GM19043 (cell line): ENCODE data around the gene BCAR3.
"Not testable (repeated sequence)": the region's sequence is repeated elsewhere in the genome, so short reads cannot be mapped to it uniquely, and the experiment has no call there.

ENCODE experiments used
- ATAC-seq: cut with Tn5 transposase; IDR thresholded peaks from one replicate; pipeline ENCODE4 v1.9.1; 2021; ENCODE audit warnings: low read depth; ENCODE audit not compliant: unreplicated experiment

BCAR3 gene

DNA sequence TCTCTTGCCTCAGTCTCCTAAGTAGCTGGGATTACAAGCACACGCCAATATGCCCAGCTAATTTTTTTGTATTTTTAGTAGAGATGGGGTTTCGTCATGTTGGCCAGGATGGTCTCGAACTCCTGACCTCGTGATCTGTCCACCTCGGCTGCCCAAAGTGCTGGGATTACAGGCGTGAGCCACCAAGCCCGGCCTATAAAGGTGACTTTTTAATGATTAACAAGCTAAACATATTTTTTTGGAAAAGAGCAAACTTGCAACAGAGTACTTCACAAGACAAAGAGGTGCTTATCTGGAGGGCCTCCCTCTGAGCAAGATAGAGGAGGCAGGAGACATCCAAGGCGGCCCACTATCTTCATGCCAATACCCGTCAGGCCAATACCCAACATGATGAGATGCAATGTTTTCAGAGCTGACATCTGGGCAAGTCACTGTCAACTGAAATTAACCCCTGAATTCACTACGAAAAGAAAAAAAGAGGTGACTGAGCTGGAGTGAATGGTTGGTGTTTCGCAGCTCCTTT, 10.5 kb downstream of the BCAR3 start:
- ATAC-seq: no peak

DNA sequence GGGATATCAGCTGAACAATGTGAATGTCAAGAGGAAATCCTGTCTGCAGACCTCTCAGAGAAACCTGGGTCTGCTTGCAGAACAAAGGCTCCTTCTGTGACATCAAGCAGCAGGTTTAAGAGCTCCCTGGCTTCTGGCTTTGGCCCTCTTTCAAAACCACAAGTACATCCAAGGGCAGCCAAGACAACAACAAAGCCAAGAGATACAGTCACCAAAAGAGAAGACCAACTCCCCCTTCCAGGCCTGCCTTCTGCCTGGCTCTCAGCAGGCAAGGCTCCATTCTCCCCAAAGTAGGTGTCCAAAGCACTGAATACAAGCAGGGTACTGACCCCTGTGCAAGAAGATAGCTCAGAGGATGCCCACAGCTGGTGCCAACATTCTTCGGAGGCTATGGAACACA, 11.5 kb downstream of the BCAR3 start:
- ATAC-seq: no peak

DNA sequence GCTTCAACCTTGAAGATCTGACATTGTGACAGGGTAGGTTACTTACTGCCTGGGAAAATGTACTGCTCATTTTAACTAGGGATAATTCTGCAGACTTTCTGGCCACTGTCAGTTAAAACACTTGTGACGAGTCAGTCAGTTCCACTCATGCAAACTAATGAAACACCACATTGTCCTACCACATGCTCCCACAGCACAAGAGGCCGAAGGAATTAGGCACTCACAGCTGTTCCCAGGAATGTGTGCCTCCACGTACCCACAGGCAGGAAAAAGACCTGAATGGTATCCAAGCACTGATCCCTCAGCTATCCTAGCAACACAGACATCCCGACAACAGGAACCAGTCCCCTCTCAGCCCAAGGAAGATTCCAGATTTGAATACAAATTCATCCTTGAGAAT, 12.3 kb downstream of the BCAR3 start:
- ATAC-seq: no peak

GRCh38 chr1:93668951-93669350, 12.7 kb downstream of the BCAR3 start:
- ATAC-seq: no peak

DNA sequence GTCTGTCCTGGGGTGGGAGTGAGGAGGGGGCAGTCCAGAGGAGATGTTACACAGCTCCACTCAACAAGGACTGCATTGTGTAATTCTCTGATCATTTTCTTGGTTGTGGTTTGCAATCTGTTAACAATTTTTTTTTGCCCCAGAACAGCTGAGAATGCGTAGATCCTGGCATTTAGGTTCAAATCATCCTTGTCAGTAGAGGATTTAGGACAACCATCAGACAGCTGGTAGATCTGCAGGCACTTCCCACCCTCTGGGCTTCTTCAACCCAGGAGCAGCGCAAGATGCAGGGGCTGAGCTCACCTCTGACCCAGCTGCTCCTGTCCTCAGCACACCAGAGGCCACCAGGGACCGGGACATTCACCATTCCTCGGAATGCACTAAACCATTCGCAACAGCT, 13.5 kb downstream of the BCAR3 start:
- no peak for ATAC-seq

- no peak for ATAC-seq
Measured at GRCh38 chr1:93667642-93668041, 14.0 kb downstream of the BCAR3 start.

DNA sequence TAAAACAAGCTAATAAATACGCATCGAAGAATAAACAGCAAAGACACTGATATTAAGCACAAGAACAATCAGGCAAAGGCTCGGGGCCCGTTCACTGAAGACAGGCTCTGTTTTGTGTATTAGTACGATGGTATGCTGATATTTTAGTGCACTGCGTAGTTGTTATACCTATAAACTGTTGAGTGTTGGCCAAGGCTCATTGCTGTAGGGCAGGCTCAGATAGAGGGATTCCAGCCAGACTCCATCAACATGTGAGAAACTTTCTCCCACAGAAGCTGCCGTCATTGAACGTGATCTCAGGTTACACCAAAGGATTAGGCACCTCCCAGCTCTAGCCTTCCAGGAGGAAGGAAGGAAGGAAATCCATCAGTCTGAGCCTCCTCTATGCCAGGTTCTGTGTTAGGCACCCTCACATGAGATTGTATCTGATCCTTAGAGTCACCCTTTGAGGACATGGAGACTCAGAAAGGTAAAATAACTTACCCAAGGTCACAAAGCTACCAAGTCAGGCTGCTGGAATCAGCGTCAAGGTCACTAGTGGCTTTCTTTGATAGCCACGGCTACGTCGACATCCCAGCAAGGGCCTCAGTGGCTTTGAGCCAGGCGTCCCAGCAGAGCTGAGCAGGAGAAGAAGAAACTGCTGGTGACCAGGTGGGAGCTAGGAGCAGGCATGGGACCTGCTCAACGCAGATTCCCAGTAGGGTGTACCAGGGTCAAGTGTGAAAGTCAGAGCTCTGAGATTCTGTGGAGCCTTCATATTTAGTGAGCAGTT, 14.8 kb downstream of the BCAR3 start:
- ATAC-seq: no peak

DNA sequence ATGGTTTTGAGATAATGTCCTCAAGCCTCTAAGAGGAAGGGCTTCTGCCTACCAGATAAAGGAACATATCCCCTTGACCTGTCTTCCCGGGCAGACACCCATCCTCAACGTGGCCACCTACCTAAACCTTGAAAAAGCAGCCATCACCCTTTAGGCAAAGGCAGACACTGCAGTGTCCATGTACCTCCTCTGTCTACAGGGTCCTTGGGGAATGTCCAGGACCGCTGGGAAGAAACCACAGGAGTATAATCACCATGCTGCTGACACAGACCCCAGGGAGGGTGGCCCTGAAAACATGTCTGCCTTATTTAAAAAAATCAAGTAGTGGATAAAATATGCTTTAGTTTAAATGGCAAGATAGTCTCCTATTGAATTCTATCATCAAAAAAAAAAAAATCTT, 16.6 kb downstream of the BCAR3 start:
- no peak for ATAC-seq

DNA sequence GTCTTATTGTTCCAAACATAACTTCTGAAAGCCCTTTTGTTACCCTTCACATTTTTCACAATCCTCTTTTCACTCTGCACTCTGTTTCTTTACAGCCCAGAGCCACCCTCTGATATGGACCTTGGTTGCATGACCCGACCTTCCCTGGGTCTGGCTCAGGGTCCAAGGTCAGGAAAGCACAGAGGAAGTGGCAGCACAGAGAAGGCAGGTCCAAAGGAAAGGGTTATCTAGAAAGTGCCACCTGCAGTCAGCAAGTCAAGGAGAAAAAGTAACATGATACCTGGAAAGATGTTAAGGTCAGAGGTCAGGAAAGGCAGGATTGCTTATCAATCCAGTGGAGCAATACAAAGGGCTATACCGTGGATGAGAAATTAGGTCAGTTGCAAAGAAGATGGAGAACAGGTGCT, 18.4 kb downstream of the BCAR3 start:
- no peak for ATAC-seq

DNA sequence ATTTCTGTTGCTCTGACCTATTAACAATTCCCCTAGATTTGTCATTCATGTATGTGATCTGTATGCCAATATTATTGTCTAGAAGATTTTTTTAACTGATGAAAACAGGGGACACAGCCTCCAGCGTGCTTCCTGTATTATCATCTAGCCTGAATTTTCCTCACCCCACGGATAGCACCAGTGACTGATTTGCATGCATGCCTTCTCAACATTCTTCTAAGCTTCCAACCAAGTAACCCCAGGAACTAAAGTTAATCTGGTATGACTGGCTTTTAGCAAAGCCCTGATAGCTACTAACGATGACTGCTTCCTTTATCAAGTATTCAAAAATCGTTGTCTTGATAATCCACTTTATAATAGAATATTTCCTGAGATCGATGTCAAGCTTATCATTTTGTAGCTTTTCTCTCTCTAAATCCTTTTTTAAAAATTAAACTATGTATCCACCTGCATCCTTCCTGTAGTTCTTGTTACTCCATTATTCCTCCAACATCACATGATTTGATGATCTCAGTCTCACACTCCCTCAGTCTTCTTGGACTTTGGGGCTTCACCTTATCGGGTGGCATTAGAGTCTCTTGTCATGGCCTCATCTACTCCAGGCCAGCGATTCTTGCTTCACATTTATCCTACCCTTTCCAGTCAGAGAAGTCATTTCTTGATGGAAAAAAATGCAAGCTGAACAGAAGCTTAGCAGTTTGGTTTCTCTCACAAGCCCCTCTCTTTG, 19.0 kb downstream of the BCAR3 start:
- ATAC-seq: no peak

DNA sequence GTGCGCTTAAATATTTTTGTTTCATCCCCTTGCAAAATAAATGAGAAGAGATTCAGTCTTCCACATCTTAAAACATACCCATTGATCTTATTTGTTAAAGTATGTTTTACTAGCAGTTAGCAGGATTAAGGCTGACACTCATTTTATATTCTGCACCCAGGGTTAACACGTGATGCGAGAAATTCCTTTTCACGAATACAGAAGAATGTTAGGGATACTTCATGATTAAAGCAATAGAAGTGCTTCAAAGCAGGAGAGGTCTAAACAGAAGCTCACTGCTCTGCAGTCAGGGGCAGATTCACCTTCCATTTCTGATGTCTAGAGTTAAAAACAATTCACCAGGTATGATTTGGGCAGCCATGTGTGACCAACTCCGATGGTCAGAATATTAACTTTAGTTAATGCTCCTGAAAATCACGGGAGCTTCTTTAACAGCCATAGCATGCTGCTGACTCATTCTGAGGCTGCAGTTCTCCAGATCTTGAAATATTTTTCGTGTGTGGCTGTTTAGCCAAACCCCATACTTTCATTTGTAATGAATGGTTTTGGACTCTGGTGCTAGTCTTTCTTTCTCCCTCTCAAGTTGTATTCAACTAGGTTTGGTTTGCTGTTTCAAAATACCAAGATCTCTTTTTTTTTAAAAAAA, 19.7 kb downstream of the BCAR3 start:
- ATAC-seq: no peak

DNA sequence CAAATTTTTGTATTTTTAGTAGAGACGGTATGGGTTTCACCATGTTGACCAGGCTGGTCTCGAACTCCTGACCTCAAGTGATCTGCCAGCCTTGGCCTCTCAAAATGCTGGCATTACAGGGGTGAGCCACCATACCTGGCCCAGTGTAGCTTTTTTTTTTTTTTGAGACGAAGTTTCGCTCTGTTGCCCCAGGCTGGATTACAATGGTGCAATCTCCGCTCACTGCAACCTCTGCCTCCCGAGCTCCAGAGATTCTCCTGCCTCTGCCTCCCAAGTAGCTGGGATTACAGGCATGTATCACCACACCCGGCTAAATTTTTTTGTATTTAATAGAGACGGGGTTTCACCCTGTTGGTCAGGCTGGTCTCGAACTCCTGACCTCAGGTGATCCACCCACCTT, 20.3 kb downstream of the BCAR3 start:
- ATAC-seq: not testable (repeated sequence)

DNA sequence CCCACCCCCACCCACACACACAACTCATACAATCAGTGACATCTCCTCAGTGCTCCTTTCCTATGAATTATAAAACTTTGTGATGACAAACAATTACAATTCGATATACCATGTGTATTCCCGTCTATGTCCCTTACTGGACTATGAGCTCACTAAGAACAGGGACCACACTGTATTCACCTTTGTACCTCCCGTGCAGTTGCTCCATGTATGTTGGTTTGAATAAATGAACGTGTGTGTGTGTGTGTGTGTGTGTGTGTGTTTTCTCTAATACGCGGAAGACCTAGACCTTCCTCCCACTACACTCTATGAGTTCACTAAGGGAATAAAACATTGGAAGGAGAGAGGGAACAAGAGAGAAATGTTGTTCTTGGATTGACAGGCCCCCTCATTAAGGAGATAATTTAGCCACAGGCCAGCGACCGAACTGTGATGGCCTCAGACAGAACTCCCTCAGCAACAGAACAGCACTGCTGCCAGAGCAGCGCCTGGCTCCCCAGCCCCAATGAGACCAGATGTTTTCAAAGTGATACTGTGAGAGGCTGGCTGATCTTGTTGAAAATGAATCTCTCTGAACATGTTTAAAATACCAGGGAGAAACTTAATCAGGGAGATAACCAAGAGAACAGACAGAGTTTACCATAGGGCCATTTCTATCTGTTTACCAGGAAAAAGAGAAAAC, 21.7 kb downstream of the BCAR3 start:
- ATAC-seq: no peak

DNA sequence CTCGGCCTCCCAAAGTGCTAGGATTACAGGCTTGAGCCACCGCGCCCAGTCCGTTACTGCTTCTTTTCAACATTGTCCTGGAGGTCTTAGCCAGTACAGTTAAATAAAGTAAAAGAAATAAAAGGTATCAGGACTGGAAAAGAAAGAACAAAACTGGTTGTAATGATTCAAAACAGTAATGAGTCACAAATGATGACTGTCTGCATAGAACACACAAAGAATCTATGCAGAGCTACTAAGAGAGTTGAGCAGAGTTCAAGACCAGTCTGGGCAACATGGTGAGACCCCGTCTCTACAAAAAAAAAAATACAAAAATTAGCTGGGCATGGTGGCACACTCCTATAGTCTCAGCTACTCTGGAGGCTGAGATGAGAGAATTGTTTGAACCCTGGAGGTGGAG, 23.4 kb downstream of the BCAR3 start:
- ATAC-seq: no peak

- no peak for ATAC-seq
Measured at GRCh38 chr1:93656491-93656890, 25.1 kb downstream of the BCAR3 start.

- ATAC-seq: no peak
Measured at GRCh38 chr1:93653656-93654055, 28.0 kb downstream of the BCAR3 start.

GRCh38 chr1:93652323-93652949, 29.2 kb downstream of the BCAR3 start:
- ATAC-seq: no peak

DNA sequence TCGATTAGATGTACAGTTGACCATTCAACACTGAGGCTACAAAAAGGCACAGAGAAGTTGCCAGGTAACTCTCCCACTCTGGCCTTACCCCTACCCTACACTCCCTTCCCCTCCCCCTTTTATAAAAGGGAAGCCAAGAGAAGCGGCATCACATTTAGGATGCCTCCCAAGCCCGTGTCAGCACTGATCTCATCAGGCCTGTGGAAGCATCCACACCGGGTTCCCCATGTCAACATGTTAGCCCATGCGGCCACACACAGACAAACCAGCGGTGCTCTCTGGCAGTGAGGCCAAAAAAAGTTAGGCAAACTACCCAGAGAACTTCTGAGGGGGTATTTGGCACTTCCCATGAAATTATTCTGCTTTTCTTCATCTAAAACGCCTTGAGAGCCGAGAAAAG, 29.9 kb downstream of the BCAR3 start:
- no peak for ATAC-seq

- not testable (repeated sequence) for ATAC-seq
Measured at GRCh38 chr1:93650159-93650558, 31.5 kb downstream of the BCAR3 start.

DNA sequence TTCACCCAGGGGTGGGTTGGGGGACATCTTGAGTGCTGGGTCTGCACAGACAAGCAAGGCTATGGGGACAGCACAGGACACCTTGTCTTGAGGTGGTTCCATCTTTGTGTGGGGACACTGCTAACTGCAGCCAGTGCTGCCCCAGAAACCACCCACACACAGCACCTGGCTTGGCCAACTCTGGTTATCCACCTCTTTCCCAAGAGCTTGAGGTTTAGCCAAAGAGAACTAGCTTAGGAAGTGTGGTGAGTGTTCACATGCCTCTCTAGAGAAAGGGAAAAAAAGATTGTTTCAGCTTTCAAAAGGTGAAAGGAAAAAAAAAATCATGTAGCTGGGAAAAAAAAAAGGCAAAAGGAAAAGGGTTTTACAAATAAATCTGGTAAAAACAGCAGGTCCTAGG, 32.4 kb downstream of the BCAR3 start:
- no peak for ATAC-seq
